GM18507 (cell line): ENCODE results near the gene CDKN2B.
"Not testable (repeated sequence)": the region's sequence is repeated elsewhere in the genome, so short reads cannot be mapped to it uniquely, and the experiment has no call there.

ENCODE experiments used
- DNase-seq: peaks from one replicate; pipeline ENCODE4 v3.0.0; 2011; ENCODE audit warnings: low read depth; ENCODE audit not compliant: insufficient read length; ENCODE audit errors: extremely low spot score
- FAIRE-seq: peaks from 2 replicates; lab custom pipeline; 2011; peaks lifted over from hg19 to GRCh38; lab: Jason Lieb, UNC

CDKN2B gene

DNA sequence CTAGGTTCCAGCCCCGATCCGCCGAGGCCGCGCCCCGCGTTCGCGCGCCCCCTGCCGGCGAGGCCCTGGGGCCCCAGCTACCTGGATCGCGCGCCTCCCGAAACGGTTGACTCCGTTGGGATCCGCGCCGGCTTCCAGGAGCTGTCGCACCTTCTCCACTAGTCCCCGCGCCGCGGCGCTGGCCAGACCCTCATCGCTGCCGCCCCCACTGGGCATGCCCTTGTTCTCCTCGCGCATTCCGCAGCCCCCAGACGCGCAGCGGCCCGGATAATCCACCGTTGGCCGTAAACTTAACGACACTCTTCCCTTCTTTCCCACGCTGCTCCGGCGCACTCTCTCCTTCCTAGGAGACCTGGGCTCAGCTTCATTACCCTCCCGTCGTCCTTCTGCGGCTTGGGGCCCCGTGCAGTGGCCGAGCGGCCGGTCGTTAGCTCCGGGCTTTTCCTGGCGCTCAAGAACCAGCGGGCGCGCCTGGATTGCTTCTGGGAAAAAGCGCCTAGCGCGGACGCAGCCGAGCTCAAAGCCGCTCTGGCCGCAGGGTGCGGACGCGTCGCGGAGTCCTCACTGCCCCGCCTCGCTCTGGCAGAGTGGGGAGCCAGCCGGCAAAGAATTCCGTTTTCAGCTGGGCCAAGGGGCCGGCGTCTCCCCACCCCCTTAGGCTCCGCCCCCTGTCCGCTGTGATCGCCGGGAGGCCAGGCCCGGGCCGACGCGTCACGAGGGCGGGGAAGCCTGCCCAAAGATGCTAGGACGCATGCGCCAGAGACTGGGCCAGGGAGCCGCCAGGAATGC, at the start of gene CDKN2B:
Gene CDKN2B (minus strand): TSS at position 589 of the 789 bp plus-strand sequence. CDS start 352 bp downstream, at position 237.
- DNase-seq: peak; percentile 89
- peak; percentile 95 for FAIRE-seq

- FAIRE-seq, DNase-seq: not testable (repeated sequence)
Measured at GRCh38 chr9:22057972-22058371, 48.9 kb upstream of the CDKN2B start.

DNA sequence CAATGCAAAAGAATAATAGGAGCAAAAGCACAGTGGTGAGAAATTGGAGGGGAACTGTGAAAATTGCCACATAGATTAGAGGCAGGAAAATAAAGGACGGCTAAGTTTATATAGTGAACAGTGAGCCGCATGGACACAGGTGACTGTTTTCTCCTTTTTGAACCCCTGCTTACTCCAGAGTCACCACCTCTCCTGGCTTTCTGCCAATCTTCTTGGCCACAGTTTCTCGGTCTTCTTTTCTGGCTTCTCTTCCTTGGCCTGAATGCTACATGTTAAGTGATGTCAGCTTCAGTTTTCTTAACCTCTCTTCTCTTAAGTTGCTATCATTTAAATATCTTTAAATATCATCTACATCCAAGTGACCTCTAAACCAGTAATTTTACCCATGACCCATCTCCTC, 47.3 kb upstream of the CDKN2B start:
- no peak for DNase-seq

GRCh38 chr9:22055090-22055489, 46.0 kb upstream of the CDKN2B start:
- no peak for DNase-seq
- no peak for FAIRE-seq

More for the DNA sequence above, 47.3 kb upstream of the CDKN2B start:
- no peak for FAIRE-seq

GRCh38 chr9:22054529-22054928, 45.4 kb upstream of the CDKN2B start:
- no peak for DNase-seq
- FAIRE-seq: no peak

- DNase-seq (no peak), FAIRE-seq (no peak)
Measured at GRCh38 chr9:22054076-22054475, 45.0 kb upstream of the CDKN2B start.

DNA sequence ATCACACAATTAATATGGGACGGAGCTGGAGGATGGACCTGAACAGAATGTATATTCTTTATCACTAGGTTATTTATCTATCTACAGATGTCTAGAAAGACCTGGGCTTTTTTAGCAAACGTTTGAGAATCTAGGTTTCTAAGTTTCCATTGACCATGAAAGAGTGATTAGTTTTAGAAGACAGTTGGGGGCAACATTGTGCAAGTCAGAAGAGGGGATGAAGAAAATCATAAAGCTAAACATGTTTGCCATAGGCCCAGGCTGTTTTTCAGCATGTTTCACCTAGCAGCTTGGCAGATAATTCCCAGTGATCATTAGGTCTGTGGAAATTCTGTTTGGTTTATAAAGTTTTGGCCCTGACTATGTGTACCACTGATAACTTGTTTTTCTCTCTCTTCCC, 44.1 kb upstream of the CDKN2B start:
- no peak for FAIRE-seq

GRCh38 chr9:22052376-22052945, 43.4 kb upstream of the CDKN2B start:
- DNase-seq (no peak), FAIRE-seq (no peak)

More for the DNA sequence above, 44.1 kb upstream of the CDKN2B start:
- no peak for DNase-seq

GRCh38 chr9:22050924-22051323, 41.8 kb upstream of the CDKN2B start:
- FAIRE-seq (peak; percentile 31), DNase-seq (no peak)

DNA sequence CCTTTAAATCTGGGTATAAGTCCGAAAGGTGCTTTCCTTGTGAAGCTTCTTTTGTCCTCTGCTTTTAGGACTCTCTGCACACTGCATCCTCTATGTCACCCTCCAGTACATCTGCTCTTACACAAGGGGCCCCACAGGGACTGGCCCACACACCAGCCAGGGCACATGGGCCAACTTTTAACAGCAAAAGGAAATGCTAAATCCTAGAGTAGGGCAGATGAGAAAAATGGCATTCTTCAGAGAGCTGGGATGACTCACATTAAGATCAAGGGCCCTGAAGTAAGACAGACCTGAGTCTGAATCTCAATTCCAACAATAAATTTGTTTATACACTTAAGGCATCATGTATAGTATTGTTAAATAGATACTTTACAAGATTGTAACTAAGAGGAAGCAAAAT, 40.3 kb upstream of the CDKN2B start:
- FAIRE-seq: no peak
- no peak for DNase-seq

- DNase-seq: no peak
- no peak for FAIRE-seq
Measured at GRCh38 chr9:22047596-22047995, 38.5 kb upstream of the CDKN2B start.

DNA sequence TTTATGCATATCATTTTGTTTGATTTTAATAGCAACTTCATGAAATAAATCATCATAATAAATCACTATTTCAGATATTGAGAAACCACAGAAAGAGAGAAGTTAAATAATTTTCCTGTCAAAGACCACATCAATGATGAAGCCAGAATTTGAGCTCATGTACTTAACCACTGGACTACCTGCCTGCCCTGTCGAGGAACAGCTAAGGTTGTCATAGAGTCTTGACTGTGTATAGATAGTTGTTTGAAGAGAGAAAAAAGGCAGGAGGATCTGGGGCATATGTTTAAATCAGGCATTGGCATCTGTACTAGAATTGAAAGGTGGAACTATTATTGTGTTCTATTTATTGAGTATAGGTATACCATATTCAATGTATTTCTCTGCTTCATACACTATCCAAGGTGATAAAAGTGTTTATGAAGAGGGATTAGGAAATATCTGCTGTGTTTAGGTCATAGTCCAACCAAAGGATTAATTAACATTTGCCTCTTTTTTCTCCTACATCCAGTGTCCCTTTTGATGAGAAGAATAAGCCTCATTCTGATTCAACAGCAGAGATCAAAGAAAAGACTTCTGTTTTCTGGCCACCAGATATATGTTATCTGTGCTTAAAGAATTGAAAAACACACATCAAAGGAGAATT, 37.3 kb upstream of the CDKN2B start:
- no peak for DNase-seq

DNA sequence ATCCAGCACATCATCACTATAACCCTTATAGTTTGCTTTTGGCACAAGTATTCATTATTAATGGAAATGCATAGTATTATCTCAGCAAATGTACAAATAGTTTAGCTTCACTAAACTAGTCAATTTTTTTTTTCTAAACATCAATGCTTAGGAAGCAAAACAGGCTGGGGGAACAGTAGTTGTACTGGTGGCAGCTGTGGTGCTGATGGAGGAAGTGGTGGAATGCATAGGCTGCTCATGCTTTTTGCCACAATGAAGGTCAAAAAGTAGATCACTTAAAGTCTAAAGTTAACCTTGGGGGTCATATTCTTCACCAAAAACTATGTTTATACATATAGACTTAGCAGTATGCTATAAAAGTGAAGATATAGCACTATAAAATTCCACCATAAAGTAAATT, 36.3 kb upstream of the CDKN2B start:
- DNase-seq (no peak), FAIRE-seq (no peak)

More for the DNA sequence above, 37.3 kb upstream of the CDKN2B start:
- FAIRE-seq: no peak

GRCh38 chr9:22044583-22044982, 35.5 kb upstream of the CDKN2B start:
- no peak for FAIRE-seq
- no peak for DNase-seq

DNA sequence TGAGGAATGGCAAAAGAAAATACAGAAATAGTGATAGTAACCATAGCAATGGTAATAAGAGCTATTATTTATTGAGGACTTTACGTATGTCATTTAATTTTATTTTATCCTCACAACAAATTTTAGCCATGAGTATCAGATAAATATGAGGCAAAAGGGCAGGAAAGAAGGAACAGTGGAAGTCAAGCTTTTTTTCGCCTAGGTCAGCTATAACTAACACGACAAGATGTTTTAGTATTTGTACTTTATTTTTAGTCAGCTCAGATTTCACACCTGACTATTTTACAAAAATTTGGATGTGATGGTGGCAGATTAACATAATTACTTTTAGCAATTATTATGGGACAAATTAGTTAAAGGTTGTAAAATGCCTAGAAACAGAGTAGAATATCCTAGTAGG, 34.8 kb upstream of the CDKN2B start:
- no peak for FAIRE-seq
- DNase-seq: no peak

DNA sequence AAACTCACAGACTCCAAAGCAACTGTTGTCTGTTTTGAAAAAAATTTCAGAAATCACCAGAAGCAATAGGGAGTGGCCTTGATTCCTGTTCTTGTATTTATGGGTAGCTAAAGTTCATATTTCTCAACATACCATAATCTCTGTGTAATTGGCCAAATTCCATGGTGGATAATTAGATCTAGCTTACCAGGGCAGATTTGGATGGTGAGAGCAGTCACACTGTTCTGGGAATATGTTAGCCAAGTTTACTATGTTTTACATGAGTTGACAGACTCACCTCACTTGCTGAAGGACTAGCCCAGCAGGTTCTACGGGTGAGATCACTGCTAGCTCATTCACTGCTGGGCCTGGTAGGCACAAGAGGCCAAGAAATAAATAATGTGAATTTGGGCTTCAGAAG, 32.7 kb upstream of the CDKN2B start:
- no peak for DNase-seq
- no peak for FAIRE-seq

- FAIRE-seq: no peak
- DNase-seq: no peak
Measured at GRCh38 chr9:22041344-22041743, 32.2 kb upstream of the CDKN2B start.

- no peak for DNase-seq
- no peak for FAIRE-seq
Measured at GRCh38 chr9:22040760-22041159, 31.7 kb upstream of the CDKN2B start.

GRCh38 chr9:22039258-22039657, 30.2 kb upstream of the CDKN2B start:
- no peak for FAIRE-seq

GRCh38 chr9:22037954-22038690, 29.0 kb upstream of the CDKN2B start:
- no peak for DNase-seq
- FAIRE-seq: peak; percentile 42

More at GRCh38 chr9:22039258-22039657, 30.2 kb upstream of the CDKN2B start:
- DNase-seq: no peak
